Stimulated activated CD4-positive, alpha-beta T cell treated with anti-CD3 and anti-CD28 coated beads, Interleukin-2, amount 100 ng/mL, for 4 hours (primary cell): ENCODE results near the gene SEMA3G.

ENCODE experiments used
- DNase-seq: peaks from one replicate; pipeline ENCODE4 v3.0.0-alpha.2; 2020; ENCODE audit warnings: low read depth

The SEMA3G gene

DNA sequence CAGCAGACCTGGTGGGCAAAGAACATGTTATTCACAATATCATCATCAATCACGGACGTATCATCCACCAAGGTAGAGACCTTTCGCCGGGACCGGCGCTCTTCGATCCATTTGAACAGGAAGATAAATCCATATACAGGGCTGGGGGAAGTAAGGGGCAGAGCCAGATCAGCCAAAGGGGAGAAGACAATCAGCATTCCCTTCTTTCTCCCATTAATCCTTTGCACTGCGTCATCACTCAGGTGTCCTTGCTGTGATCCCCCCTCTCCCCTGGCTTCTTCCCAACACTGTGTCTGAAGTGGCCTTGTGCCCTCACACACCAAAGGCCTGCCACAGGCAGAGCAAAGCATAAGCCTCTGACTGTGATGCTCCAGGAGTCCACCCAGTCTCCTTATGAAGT, 36.4 kb downstream of the SEMA3G start:
- no peak for DNase-seq

- DNase-seq: no peak
These were observed 37.1 kb downstream of the SEMA3G start for GRCh38 chr3:52407779-52408178.

DNA sequence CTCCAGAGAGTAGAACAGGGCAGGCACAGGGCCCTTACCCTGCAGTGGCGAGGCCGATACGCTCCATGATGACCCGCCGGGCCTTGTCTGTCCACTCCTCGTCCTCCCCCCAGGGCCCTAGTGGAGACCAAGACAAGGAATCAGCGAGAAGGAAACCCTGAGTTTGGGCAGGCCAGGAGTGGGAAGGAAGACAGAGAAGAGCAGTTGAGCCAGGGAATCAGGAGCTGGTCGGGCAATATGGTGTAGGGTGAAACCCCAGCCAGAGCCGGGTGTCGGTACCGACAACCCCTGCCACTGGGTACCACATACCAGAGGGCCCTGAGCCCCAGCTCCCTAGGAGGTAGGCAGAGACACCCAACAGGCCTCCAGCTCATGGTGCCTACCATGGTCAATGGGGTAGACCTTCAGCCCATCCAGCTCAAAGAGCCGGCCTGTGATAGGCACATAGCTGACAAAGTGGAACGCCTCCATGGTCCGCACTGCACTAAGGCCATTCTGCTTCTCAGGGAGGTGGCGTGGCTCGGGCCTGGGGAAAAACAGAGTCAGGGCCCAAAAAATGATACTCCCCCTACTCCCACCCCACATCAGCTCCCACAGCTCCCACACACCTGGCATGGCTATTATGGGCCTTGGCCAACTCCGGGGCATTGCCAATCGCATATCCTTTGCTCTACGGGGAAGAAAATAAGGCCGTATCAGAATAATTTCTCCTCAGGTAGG, 38.0 kb downstream of the SEMA3G start:
- no peak for DNase-seq

- DNase-seq: no peak
These were observed 38.7 kb downstream of the SEMA3G start for GRCh38 chr3:52406231-52406661.

GRCh38 chr3:52405601-52406110, 39.2 kb downstream of the SEMA3G start:
- DNase-seq: no peak

GRCh38 chr3:52405066-52405465, 39.8 kb downstream of the SEMA3G start:
- DNase-seq: no peak

DNA sequence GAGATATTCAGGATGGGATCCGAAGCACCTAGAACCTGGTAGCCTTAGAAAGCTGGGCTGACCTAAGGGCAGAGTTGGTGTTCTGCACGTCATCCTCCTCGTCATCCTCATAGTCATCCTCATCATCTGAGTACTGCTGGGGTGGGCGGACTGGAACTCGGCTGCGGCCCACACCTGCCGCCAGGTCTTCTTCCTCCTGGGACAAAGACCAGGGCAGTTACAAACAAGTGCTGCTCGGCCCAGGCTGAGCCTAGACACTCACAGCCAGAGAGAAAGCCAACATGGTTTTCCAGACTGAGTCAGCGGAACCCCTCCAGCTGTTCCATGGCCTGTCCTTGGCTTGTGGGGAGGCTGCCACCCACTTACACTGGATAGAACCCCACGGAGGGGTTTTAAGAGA, 40.5 kb downstream of the SEMA3G start:
- no peak for DNase-seq

DNA sequence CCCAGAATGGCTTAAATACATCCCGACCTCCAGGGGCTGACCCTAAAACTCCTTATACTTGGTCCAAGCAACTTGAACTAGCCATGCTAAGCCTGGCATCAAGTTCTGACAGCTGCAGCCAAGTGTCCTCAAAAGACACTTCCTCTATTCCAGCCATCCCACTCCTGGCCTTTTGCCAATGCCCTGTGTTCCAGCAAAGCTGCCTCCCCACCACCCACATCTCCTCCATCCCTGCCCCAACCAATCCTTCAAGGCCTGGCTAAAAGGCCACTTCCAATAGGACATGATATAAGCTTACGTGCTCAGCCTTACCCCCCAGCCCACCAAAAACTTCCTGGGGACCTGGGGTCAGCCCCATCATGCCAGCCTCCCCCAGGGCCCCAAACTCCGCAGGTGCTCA, 40.9 kb downstream of the SEMA3G start:
- no peak for DNase-seq

DNA sequence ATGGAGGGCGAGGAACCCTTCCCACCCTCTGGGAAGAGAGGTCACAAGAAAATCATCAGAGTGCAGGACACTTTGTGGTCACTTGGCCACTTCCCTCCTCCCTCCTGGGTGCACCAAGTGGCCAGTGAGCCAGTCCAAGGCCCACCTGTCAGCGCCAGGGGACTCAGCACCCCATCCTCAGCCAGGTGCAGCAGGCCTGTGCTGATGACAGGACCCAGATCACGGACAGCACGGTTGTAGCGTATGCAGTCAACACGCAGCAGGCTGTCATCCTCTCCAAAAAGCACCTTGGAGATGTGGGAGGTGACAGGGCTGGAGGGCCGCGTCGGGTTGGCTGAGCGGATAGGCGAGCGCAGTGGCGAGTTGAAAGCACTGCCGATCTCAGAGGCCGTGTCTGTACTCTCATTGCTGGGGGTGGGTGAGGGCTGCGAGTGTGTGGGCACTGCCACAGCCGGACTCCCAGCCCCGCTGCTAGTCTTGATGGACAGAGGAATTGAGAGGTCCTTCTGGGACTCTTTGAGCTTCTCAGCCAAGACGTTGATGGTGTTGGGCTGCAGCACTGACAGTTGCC, 41.5 kb downstream of the SEMA3G start:
- DNase-seq: no peak

GRCh38 chr3:52402706-52403270, 42.1 kb downstream of the SEMA3G start:
- DNase-seq: no peak

DNA sequence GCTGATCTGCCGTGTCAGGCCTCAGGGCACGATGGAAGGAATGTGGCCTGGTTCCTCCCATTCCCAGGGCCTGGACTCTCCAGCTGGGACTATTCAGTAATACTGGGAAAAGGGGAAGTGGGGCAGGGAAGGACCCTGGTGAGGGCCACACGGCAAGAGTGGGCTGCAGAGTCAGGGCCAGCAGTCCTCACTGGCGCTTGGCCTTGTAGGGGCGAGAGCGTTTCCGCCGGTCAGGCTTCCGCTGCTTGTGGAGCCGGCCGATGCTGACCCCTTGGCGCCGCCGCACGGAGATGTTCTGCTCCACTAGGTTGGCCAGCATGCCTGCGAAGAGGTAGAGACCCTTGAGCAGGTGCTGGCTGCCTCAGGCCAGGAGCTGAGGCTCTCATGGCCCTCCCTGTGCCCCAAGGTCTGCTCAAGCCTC, 42.8 kb downstream of the SEMA3G start:
- no peak for DNase-seq

- no peak for DNase-seq
These were observed 43.4 kb downstream of the SEMA3G start for GRCh38 chr3:52401551-52401950.

DNA sequence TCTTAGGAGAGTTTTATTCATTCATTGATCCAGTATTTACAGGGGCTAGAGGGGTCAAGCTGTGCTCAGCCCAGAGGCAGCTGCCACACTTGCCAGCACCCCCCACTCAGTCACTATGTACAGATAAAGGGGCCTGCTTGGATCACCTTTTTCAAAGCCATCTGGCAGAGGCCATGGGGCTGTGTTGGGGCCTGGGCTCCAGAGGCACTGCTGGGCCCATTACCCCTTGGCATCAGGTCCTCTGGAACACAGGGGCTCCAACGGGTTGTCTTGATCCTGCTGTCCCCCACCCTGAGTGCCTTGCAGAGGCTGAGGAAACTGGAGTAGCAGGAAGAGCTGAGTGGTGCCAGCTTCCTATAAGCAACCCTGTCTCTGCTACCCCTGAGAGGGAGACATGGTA, 43.9 kb downstream of the SEMA3G start:
- no peak for DNase-seq

DNA sequence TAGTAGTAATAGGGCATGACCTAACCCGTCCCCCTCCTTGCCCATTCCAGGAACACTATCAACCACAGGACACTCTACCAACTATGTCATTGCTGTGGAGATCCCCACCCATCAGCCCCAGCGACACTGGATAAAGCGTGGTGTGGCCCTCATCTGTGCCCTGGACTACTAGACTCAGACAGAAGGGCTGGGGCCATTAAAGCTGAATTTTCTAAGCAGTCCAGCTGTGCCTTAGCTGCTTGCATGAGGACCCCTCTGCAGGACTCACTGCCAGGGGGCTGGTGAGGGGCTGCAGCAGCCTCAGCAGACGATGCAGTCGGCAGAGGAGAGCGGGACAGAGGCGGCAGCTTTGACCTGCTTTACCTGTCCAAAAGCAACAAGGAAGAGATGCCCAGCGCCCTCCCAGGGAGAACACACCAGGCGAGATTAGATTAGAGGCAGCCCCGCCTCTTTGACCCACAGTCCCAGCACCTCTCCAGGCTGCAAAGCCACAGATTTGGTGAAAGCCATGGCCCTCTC, 44.6 kb downstream of the SEMA3G start:
- no peak for DNase-seq

GRCh38 chr3:52399593-52399992, 45.3 kb downstream of the SEMA3G start:
- DNase-seq: no peak

DNA sequence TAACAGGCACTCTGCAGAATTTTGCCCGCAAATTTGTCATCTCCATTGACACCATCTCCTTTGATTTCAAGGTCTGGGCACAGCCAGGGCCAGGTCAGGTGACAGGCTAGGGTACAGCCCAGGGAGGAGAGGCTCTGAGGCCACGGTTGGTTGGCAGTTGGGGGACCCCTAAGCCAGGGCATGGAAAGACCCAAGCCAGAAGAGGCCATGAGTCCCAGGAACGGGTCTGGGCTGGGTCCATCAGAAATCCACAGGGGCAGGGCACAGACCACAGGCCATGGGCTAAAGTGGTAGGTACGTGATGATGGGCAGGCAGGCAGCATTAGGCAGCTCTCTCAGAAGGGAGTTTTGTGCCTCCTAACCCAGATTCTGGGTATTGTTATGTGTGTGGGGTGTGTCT, 45.8 kb downstream of the SEMA3G start:
- DNase-seq: no peak

DNA sequence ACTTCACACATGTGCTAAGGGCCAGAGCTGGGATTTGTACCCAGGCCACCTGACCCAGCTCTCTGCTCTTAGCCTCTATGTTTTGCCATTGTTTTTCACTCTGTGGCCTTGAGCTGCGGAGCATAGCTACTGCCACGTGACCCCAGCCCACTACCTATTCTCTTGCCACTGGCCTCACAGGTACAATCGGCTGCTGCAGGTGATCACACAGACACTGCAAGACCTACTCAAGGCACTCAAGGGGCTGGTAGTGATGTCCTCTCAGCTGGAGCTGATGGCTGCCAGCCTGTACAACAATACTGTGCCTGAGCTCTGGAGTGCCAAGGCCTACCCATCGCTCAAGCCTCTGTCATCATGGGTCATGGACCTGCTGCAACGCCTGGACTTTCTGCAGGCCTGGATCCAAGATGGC, 46.2 kb downstream of the SEMA3G start:
- DNase-seq: no peak

- no peak for DNase-seq
These were observed 47.1 kb downstream of the SEMA3G start for GRCh38 chr3:52397676-52398399.

GRCh38 chr3:52396907-52397591, 47.9 kb downstream of the SEMA3G start:
- no peak for DNase-seq

DNA sequence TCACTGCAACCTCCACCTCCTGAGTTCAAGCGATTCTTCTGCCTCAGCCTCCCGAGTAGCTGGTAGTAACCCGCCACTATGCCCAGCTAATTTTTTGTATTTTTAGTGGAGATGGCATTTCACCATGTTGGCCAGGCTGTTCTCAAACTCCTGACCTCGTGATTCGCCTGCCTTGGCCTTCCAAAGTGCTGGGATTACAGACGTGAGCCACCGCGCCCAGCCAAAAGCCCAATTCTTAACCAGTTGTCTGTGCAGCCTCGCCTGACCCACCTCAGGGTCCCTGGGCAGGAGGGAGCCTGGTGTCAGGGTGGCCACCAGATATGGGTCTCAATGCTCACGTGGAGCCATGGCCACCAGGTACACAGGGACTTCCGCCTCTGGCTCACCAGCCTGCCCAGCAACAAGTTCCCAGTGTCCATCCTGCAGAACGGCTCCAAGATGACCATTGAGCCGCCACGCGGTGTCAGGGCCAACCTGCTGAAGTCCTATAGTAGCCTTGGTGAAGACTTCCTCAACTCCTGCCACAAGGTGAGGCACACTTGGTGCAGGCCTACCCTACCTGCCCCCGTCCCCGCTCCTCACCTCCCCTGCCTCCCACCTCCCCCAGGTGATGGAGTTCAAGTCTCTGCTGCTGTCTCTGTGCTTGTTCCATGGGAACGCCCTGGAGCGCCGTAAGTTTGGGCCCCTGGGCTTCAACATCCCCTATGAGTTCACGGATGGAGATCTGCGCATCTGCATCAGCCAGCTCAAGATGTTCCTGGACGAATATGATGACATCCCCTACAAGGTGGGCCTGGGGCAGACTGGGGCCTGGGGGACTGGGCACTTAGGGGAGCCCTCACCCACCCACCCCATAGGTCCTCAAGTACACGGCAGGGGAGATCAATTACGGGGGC, 48.6 kb downstream of the SEMA3G start:
- DNase-seq: no peak

GRCh38 chr3:52395503-52395865, 49.4 kb downstream of the SEMA3G start:
- no peak for DNase-seq
